ENCODE measurements around the gene VPS13D.

The VPS13D gene

GRCh38 chr1:12228979-12229378 is 851 bp upstream of the VPS13D start:
- H3K9me3 ChIP-seq (ENCODE audit: control insufficient read depth, low read length): no peaks in the 10 kb centered on the region
- H2AK5ac ChIP-seq (ENCODE audit: low read length, severe bottlenecking): no peak overlapping the region
- H3K4me3 ChIP-seq (ENCODE audit: insufficient read depth in 1 of 2, low read depth in 1 of 2, low read length in 2 of 2): no peak overlapping the region
- H3K14ac ChIP-seq (ENCODE audit: low read length in 2 of 2): no peak overlapping the region
- 85% methylated on average over 4 of the region's 7 CpGs for WGBS
- no peak overlapping the region for H4K91ac ChIP-seq (ENCODE audit: low read length)
- H4K8ac ChIP-seq (ENCODE audit: low read length): no peak overlapping the region
- H3K9ac ChIP-seq (ENCODE audit: low read length): no peak overlapping the region
- peaks cover 11% of the 10 kb centered on the region for H3K4me1 ChIP-seq (ENCODE audit: control insufficient read depth, insufficient read depth, low read depth, low read length)
- H2BK12ac ChIP-seq (ENCODE audit: low read length in 2 of 2): no peak overlapping the region
- no peaks in the 10 kb centered on the region for H3K36me3 ChIP-seq (ENCODE audit: control insufficient read depth in 1 of 2, insufficient read depth in 2 of 2, low read depth in 1 of 2, low read length in 2 of 2)
- H2BK5ac ChIP-seq (ENCODE audit: low read depth, low read length, poor library complexity, severe bottlenecking): no peak overlapping the region
- H3K4me2 ChIP-seq (ENCODE audit: low read length, poor library complexity, severe bottlenecking): no peak overlapping the region
- no peak overlapping the region for H2BK15ac ChIP-seq (ENCODE audit: low read depth, poor library complexity, severe bottlenecking)
- H3K23ac ChIP-seq (ENCODE audit: low read length in 2 of 2): no peak overlapping the region
- peaks cover 19% of the 10 kb centered on the region for H3K79me1 ChIP-seq (replicated peaks; ENCODE audit: low read length, poor library complexity, severe bottlenecking)
- no peak overlapping the region for H2BK120ac ChIP-seq (ENCODE audit: low read depth, low read length)
- DNase-seq: no peak
- no peaks in the 10 kb centered on the region for H3K27me3 ChIP-seq (ENCODE audit: control insufficient read depth in 1 of 2, insufficient read depth in 1 of 2, low read length in 2 of 2)
- H3K27ac ChIP-seq (ENCODE audit: low read length, poor library complexity, severe bottlenecking): no peak overlapping the region
- H2AFZ ChIP-seq (ENCODE audit: low read depth, low read length): no peak overlapping the region
- H3K18ac ChIP-seq (ENCODE audit: low read depth in 1 of 2, low read length in 2 of 2): no peak overlapping the region
- no peak overlapping the region for H3K4ac ChIP-seq (ENCODE audit: low read depth in 1 of 2, low read length in 2 of 2)

- Histone ChIP-seq H4K91ac (ENCODE audit: low read length) (no peak overlapping the region), H4K8ac (ENCODE audit: low read length) (peak overlapping the region; percentile 83), H2BK12ac (ENCODE audit: low read length in 2 of 2) (no peak overlapping the region), H3K4me2 (ENCODE audit: low read length, poor library complexity, severe bottlenecking) (no peak overlapping the region), H3K18ac (ENCODE audit: low read depth in 1 of 2, low read length in 2 of 2) (no peak overlapping the region), H2AFZ (ENCODE audit: low read depth, low read length) (peak overlapping the region; percentile 15), H3K36me3 (ENCODE audit: control insufficient read depth in 1 of 2, insufficient read depth in 2 of 2, low read depth in 1 of 2, low read length in 2 of 2) (no peaks in the 10 kb centered on the region), H3K9ac (ENCODE audit: low read length) (peak overlapping the region; percentile 53), H2AK5ac (ENCODE audit: low read length, severe bottlenecking) (no peak overlapping the region), H2BK120ac (ENCODE audit: low read depth, low read length) (no peak overlapping the region), H2BK15ac (ENCODE audit: low read depth, poor library complexity, severe bottlenecking) (no peak overlapping the region), H3K4me3 (ENCODE audit: insufficient read depth in 1 of 2, low read depth in 1 of 2, low read length in 2 of 2) (peak overlapping the region in 1 of 2 experiments; percentile 23), H3K23ac (ENCODE audit: low read length in 2 of 2) (no peak overlapping the region), H3K4me1 (ENCODE audit: control insufficient read depth, insufficient read depth, low read depth, low read length) (peaks cover 11% of the 10 kb centered on the region), H3K4ac (ENCODE audit: low read depth in 1 of 2, low read length in 2 of 2) (no peak overlapping the region), H3K79me1 (replicated peaks; ENCODE audit: low read length, poor library complexity, severe bottlenecking) (peaks cover 19% of the 10 kb centered on the region), H3K14ac (ENCODE audit: low read length in 2 of 2) (no peak overlapping the region), H3K9me3 (ENCODE audit: control insufficient read depth, low read length) (no peaks in the 10 kb centered on the region), H3K27me3 (ENCODE audit: control insufficient read depth in 1 of 2, insufficient read depth in 1 of 2, low read length in 2 of 2) (no peaks in the 10 kb centered on the region), H2BK5ac (ENCODE audit: low read depth, low read length, poor library complexity, severe bottlenecking) (no peak overlapping the region), H3K27ac (ENCODE audit: low read length, poor library complexity, severe bottlenecking) (no peak overlapping the region)
- WGBS: 82% methylated on average over 8 of the region's 13 CpGs
- no peak for DNase-seq
Observed at GRCh38 chr1:12229386-12229834, 420 bp upstream of the VPS13D start.

GRCh38 chr1:12230549-12231275 is 882 bp downstream of the VPS13D start:
- DNase-seq: peak; percentile 45
- peak overlapping the region; percentile 86 for H2BK15ac ChIP-seq (ENCODE audit: low read depth, poor library complexity, severe bottlenecking)
- peak overlapping the region; percentile 97 for H3K9ac ChIP-seq (ENCODE audit: low read length)
- no peaks in the 10 kb centered on the region for H3K9me3 ChIP-seq (ENCODE audit: control insufficient read depth, low read length)
- H2AK5ac ChIP-seq (ENCODE audit: low read length, severe bottlenecking): no peak overlapping the region
- H3K18ac ChIP-seq (ENCODE audit: low read depth in 1 of 2, low read length in 2 of 2): peak overlapping the region; percentile 45 to 68
- H3K79me1 ChIP-seq (replicated peaks; ENCODE audit: low read length, poor library complexity, severe bottlenecking): peaks cover 21% of the 10 kb centered on the region
- peak overlapping the region; percentile 92 for H3K4me2 ChIP-seq (ENCODE audit: low read length, poor library complexity, severe bottlenecking)
- H3K23ac ChIP-seq (ENCODE audit: low read length in 2 of 2): peak overlapping the region in 1 of 2 experiments; percentile 34
- no peak overlapping the region for H2BK5ac ChIP-seq (ENCODE audit: low read depth, low read length, poor library complexity, severe bottlenecking)
- H2BK12ac ChIP-seq (ENCODE audit: low read length in 2 of 2): peak overlapping the region in 1 of 2 experiments; percentile 76
- peak overlapping the region in 1 of 2 experiments; percentile 53 for H3K14ac ChIP-seq (ENCODE audit: low read length in 2 of 2)
- H3K4ac ChIP-seq (ENCODE audit: low read depth in 1 of 2, low read length in 2 of 2): peak overlapping the region; percentile 39 to 73
- peak overlapping the region; percentile 90 to 99 for H3K4me3 ChIP-seq (ENCODE audit: insufficient read depth in 1 of 2, low read depth in 1 of 2, low read length in 2 of 2)
- peak overlapping the region; percentile 55 for H4K8ac ChIP-seq (ENCODE audit: low read length)
- H2AFZ ChIP-seq (ENCODE audit: low read depth, low read length): peak overlapping the region; percentile 42
- no peaks in the 10 kb centered on the region for H3K27me3 ChIP-seq (ENCODE audit: control insufficient read depth in 1 of 2, insufficient read depth in 1 of 2, low read length in 2 of 2)
- H2BK120ac ChIP-seq (ENCODE audit: low read depth, low read length): peak overlapping the region; percentile 78
- H4K91ac ChIP-seq (ENCODE audit: low read length): peak overlapping the region; percentile 72
- H3K27ac ChIP-seq (ENCODE audit: low read length, poor library complexity, severe bottlenecking): peak overlapping the region; percentile 36
- 2% methylated on average over 27 of the region's 36 CpGs for WGBS
- H3K4me1 ChIP-seq (ENCODE audit: control insufficient read depth, insufficient read depth, low read depth, low read length): peaks cover 11% of the 10 kb centered on the region
- peaks cover 0 to 8% of the 10 kb centered on the region in 2 experiments for H3K36me3 ChIP-seq (ENCODE audit: control insufficient read depth in 1 of 2, insufficient read depth in 2 of 2, low read depth in 1 of 2, low read length in 2 of 2)

GRCh38 chr1:12231276-12231595 is 1.4 kb downstream of the VPS13D start:
- Histone ChIP-seq H3K23ac (ENCODE audit: low read length in 2 of 2) (no peak overlapping the region), H2AFZ (ENCODE audit: low read depth, low read length) (no peak overlapping the region), H2BK5ac (ENCODE audit: low read depth, low read length, poor library complexity, severe bottlenecking) (no peak overlapping the region), H3K9me3 (ENCODE audit: control insufficient read depth, low read length) (no peaks in the 10 kb centered on the region), H3K4me1 (ENCODE audit: control insufficient read depth, insufficient read depth, low read depth, low read length) (peaks cover 11% of the 10 kb centered on the region), H3K27me3 (ENCODE audit: control insufficient read depth in 1 of 2, insufficient read depth in 1 of 2, low read length in 2 of 2) (no peaks in the 10 kb centered on the region), H3K27ac (ENCODE audit: low read length, poor library complexity, severe bottlenecking) (peak overlapping the region; percentile 36), H4K8ac (ENCODE audit: low read length) (peak overlapping the region; percentile 55), H4K91ac (ENCODE audit: low read length) (no peak overlapping the region), H2BK120ac (ENCODE audit: low read depth, low read length) (no peak overlapping the region), H3K4me3 (ENCODE audit: insufficient read depth in 1 of 2, low read depth in 1 of 2, low read length in 2 of 2) (peak overlapping the region; percentile 90 to 99), H2AK5ac (ENCODE audit: low read length, severe bottlenecking) (no peak overlapping the region), H2BK15ac (ENCODE audit: low read depth, poor library complexity, severe bottlenecking) (peak overlapping the region; percentile 86), H3K4ac (ENCODE audit: low read depth in 1 of 2, low read length in 2 of 2) (peak overlapping the region in 1 of 2 experiments; percentile 39), H3K36me3 (ENCODE audit: control insufficient read depth in 1 of 2, insufficient read depth in 2 of 2, low read depth in 1 of 2, low read length in 2 of 2) (peaks cover 3 to 14% of the 10 kb centered on the region in 2 experiments), H3K4me2 (ENCODE audit: low read length, poor library complexity, severe bottlenecking) (peak overlapping the region; percentile 92), H3K14ac (ENCODE audit: low read length in 2 of 2) (no peak overlapping the region), H3K18ac (ENCODE audit: low read depth in 1 of 2, low read length in 2 of 2) (peak overlapping the region in 1 of 2 experiments; percentile 63), H3K79me1 (replicated peaks; ENCODE audit: low read length, poor library complexity, severe bottlenecking) (peaks cover 24% of the 10 kb centered on the region), H3K9ac (ENCODE audit: low read length) (peak overlapping the region; percentile 97), H2BK12ac (ENCODE audit: low read length in 2 of 2) (no peak overlapping the region)
- WGBS: 11% methylated on average over 3 of the region's 4 CpGs
- DNase-seq: peak; percentile 42

Data from mesenchymal stem cell (in vitro differentiated cells and primary cell).